ENCODE measurements around the gene CD226.
"Not testable (repeated sequence)": the region's sequence is repeated elsewhere in the genome, so short reads cannot be mapped to it uniquely, and the experiment has no call there.

Gene CD226

GRCh38 chr18:69878213-69878933 is 69.3 kb downstream of the CD226 start:
- H3K27ac ChIP-seq (ENCODE audit: low read depth, low read length): no peak overlapping the region
- no peaks in the 10 kb centered on the region for H3K9me3 ChIP-seq (ENCODE audit: control insufficient read depth in 1 of 2, low read length in 2 of 2)
- no peaks in the 10 kb centered on the region for H3K27me3 ChIP-seq (ENCODE audit: control insufficient read depth in 1 of 2, insufficient read depth in 2 of 2, low read length in 2 of 2)

GRCh38 chr18:69876490-69876889 is 71.2 kb downstream of the CD226 start:
- no peaks in the 10 kb centered on the region for H3K4me1 ChIP-seq (ENCODE audit: control insufficient read depth in 1 of 2, insufficient read depth in 2 of 2, low read length in 2 of 2)
- no peaks in the 10 kb centered on the region for H3K27me3 ChIP-seq (ENCODE audit: control insufficient read depth in 1 of 2, insufficient read depth in 2 of 2, low read length in 2 of 2)
- H3K9ac ChIP-seq (ENCODE audit: low read depth in 1 of 2, low read length in 2 of 2): no peak overlapping the region
- no peak overlapping the region for H3K27ac ChIP-seq (ENCODE audit: low read depth, low read length)
- no peaks in the 10 kb centered on the region for H3K9me3 ChIP-seq (ENCODE audit: control insufficient read depth in 1 of 2, low read length in 2 of 2)
- no peak overlapping the region for H3K4me3 ChIP-seq (ENCODE audit: low read depth in 1 of 2, low read length in 2 of 2)
- H3K36me3 ChIP-seq (ENCODE audit: control insufficient read depth in 1 of 2, insufficient read depth in 2 of 2, low read length in 2 of 2): no peaks in the 10 kb centered on the region

More at GRCh38 chr18:69878213-69878933, 69.3 kb downstream of the CD226 start:
- Histone ChIP-seq H3K9ac (ENCODE audit: low read depth in 1 of 2, low read length in 2 of 2) (no peak overlapping the region), H3K4me1 (ENCODE audit: control insufficient read depth in 1 of 2, insufficient read depth in 2 of 2, low read length in 2 of 2) (no peaks in the 10 kb centered on the region), H3K36me3 (ENCODE audit: control insufficient read depth in 1 of 2, insufficient read depth in 2 of 2, low read length in 2 of 2) (no peaks in the 10 kb centered on the region), H3K4me3 (ENCODE audit: low read depth in 1 of 2, low read length in 2 of 2) (no peak overlapping the region)

GRCh38 chr18:69874058-69874457 is 73.6 kb downstream of the CD226 start:
- Histone ChIP-seq H3K9ac (ENCODE audit: low read depth in 1 of 2, low read length in 2 of 2) (no peak overlapping the region), H3K36me3 (ENCODE audit: control insufficient read depth in 1 of 2, insufficient read depth in 2 of 2, low read length in 2 of 2) (no peaks in the 10 kb centered on the region), H3K4me1 (ENCODE audit: control insufficient read depth in 1 of 2, insufficient read depth in 2 of 2, low read length in 2 of 2) (no peaks in the 10 kb centered on the region), H3K27ac (ENCODE audit: low read depth, low read length) (no peak overlapping the region), H3K27me3 (ENCODE audit: control insufficient read depth in 1 of 2, insufficient read depth in 2 of 2, low read length in 2 of 2) (no peaks in the 10 kb centered on the region), H3K9me3 (ENCODE audit: control insufficient read depth in 1 of 2, low read length in 2 of 2) (no peaks in the 10 kb centered on the region), H3K4me3 (ENCODE audit: low read depth in 1 of 2, low read length in 2 of 2) (no peak overlapping the region)

GRCh38 chr18:69872661-69873060 is 75.0 kb downstream of the CD226 start:
- Histone ChIP-seq H3K4me1 (ENCODE audit: control insufficient read depth in 1 of 2, insufficient read depth in 2 of 2, low read length in 2 of 2) (no peaks in the 10 kb centered on the region), H3K27ac (ENCODE audit: low read depth, low read length) (no peak overlapping the region), H3K27me3 (ENCODE audit: control insufficient read depth in 1 of 2, insufficient read depth in 2 of 2, low read length in 2 of 2) (no peaks in the 10 kb centered on the region), H3K9me3 (ENCODE audit: control insufficient read depth in 1 of 2, low read length in 2 of 2) (no peaks in the 10 kb centered on the region), H3K36me3 (ENCODE audit: control insufficient read depth in 1 of 2, insufficient read depth in 2 of 2, low read length in 2 of 2) (no peaks in the 10 kb centered on the region), H3K4me3 (ENCODE audit: low read depth in 1 of 2, low read length in 2 of 2) (no peak overlapping the region), H3K9ac (ENCODE audit: low read depth in 1 of 2, low read length in 2 of 2) (no peak overlapping the region)

GRCh38 chr18:69871363-69871762 is 76.3 kb downstream of the CD226 start:
- Histone ChIP-seq H3K27ac (ENCODE audit: low read depth, low read length) (no peak overlapping the region), H3K4me1 (ENCODE audit: control insufficient read depth in 1 of 2, insufficient read depth in 2 of 2, low read length in 2 of 2) (no peaks in the 10 kb centered on the region), H3K9ac (ENCODE audit: low read depth in 1 of 2, low read length in 2 of 2) (no peak overlapping the region), H3K9me3 (ENCODE audit: control insufficient read depth in 1 of 2, low read length in 2 of 2) (no peaks in the 10 kb centered on the region), H3K4me3 (ENCODE audit: low read depth in 1 of 2, low read length in 2 of 2) (no peak overlapping the region), H3K27me3 (ENCODE audit: control insufficient read depth in 1 of 2, insufficient read depth in 2 of 2, low read length in 2 of 2) (no peaks in the 10 kb centered on the region), H3K36me3 (ENCODE audit: control insufficient read depth in 1 of 2, insufficient read depth in 2 of 2, low read length in 2 of 2) (no peaks in the 10 kb centered on the region)

GRCh38 chr18:69870736-69871135 is 76.9 kb downstream of the CD226 start:
- Histone ChIP-seq H3K9ac (ENCODE audit: low read depth in 1 of 2, low read length in 2 of 2) (no peak overlapping the region), H3K4me3 (ENCODE audit: low read depth in 1 of 2, low read length in 2 of 2) (no peak overlapping the region), H3K27ac (ENCODE audit: low read depth, low read length) (no peak overlapping the region), H3K4me1 (ENCODE audit: control insufficient read depth in 1 of 2, insufficient read depth in 2 of 2, low read length in 2 of 2) (no peaks in the 10 kb centered on the region), H3K27me3 (ENCODE audit: control insufficient read depth in 1 of 2, insufficient read depth in 2 of 2, low read length in 2 of 2) (no peaks in the 10 kb centered on the region), H3K9me3 (ENCODE audit: control insufficient read depth in 1 of 2, low read length in 2 of 2) (no peaks in the 10 kb centered on the region), H3K36me3 (ENCODE audit: control insufficient read depth in 1 of 2, insufficient read depth in 2 of 2, low read length in 2 of 2) (no peaks in the 10 kb centered on the region)

GRCh38 chr18:69866212-69866611 is 81.5 kb downstream of the CD226 start:
- Histone ChIP-seq H3K27me3 (ENCODE audit: control insufficient read depth in 1 of 2, insufficient read depth in 2 of 2, low read length in 2 of 2) (no peaks in the 10 kb centered on the region), H3K27ac (ENCODE audit: low read depth, low read length) (no peak overlapping the region), H3K9me3 (ENCODE audit: control insufficient read depth in 1 of 2, low read length in 2 of 2) (no peaks in the 10 kb centered on the region), H3K36me3 (ENCODE audit: control insufficient read depth in 1 of 2, insufficient read depth in 2 of 2, low read length in 2 of 2) (no peaks in the 10 kb centered on the region), H3K9ac (ENCODE audit: low read depth in 1 of 2, low read length in 2 of 2) (no peak overlapping the region), H3K4me3 (ENCODE audit: low read depth in 1 of 2, low read length in 2 of 2) (no peak overlapping the region), H3K4me1 (ENCODE audit: control insufficient read depth in 1 of 2, insufficient read depth in 2 of 2, low read length in 2 of 2) (no peaks in the 10 kb centered on the region)

GRCh38 chr18:69865776-69866175 is 81.9 kb downstream of the CD226 start:
- no peaks in the 10 kb centered on the region for H3K4me1 ChIP-seq (ENCODE audit: control insufficient read depth in 1 of 2, insufficient read depth in 2 of 2, low read length in 2 of 2)
- no peak overlapping the region for H3K27ac ChIP-seq (ENCODE audit: low read depth, low read length)
- no peaks in the 10 kb centered on the region for H3K27me3 ChIP-seq (ENCODE audit: control insufficient read depth in 1 of 2, insufficient read depth in 2 of 2, low read length in 2 of 2)
- H3K9ac ChIP-seq (ENCODE audit: low read depth in 1 of 2, low read length in 2 of 2): no peak overlapping the region
- H3K36me3 ChIP-seq (ENCODE audit: control insufficient read depth in 1 of 2, insufficient read depth in 2 of 2, low read length in 2 of 2): no peaks in the 10 kb centered on the region
- no peak overlapping the region for H3K4me3 ChIP-seq (ENCODE audit: low read depth in 1 of 2, low read length in 2 of 2)
- no peaks in the 10 kb centered on the region for H3K9me3 ChIP-seq (ENCODE audit: control insufficient read depth in 1 of 2, low read length in 2 of 2)

- H3K9me3 ChIP-seq (ENCODE audit: control insufficient read depth in 1 of 2, low read length in 2 of 2); H3K4me1 ChIP-seq (ENCODE audit: control insufficient read depth in 1 of 2, insufficient read depth in 2 of 2, low read length in 2 of 2); H3K27me3 ChIP-seq (ENCODE audit: control insufficient read depth in 1 of 2, insufficient read depth in 2 of 2, low read length in 2 of 2); H3K36me3 ChIP-seq (ENCODE audit: control insufficient read depth in 1 of 2, insufficient read depth in 2 of 2, low read length in 2 of 2); H3K27ac ChIP-seq (ENCODE audit: low read depth, low read length); H3K4me3 ChIP-seq (ENCODE audit: low read depth in 1 of 2, low read length in 2 of 2); H3K9ac ChIP-seq (ENCODE audit: low read depth in 1 of 2, low read length in 2 of 2): not testable (repeated sequence)
Measured at GRCh38 chr18:69864802-69865201, 82.9 kb downstream of the CD226 start.

GRCh38 chr18:69858897-69859296 is 88.8 kb downstream of the CD226 start:
- H3K27ac ChIP-seq (ENCODE audit: low read depth, low read length): no peak overlapping the region
- H3K36me3 ChIP-seq (ENCODE audit: control insufficient read depth in 1 of 2, insufficient read depth in 2 of 2, low read length in 2 of 2): no peaks in the 10 kb centered on the region
- H3K4me3 ChIP-seq (ENCODE audit: low read depth in 1 of 2, low read length in 2 of 2): no peak overlapping the region
- H3K27me3 ChIP-seq (ENCODE audit: control insufficient read depth in 1 of 2, insufficient read depth in 2 of 2, low read length in 2 of 2): no peaks in the 10 kb centered on the region
- H3K9ac ChIP-seq (ENCODE audit: low read depth in 1 of 2, low read length in 2 of 2): no peak overlapping the region
- no peaks in the 10 kb centered on the region for H3K9me3 ChIP-seq (ENCODE audit: control insufficient read depth in 1 of 2, low read length in 2 of 2)
- H3K4me1 ChIP-seq (ENCODE audit: control insufficient read depth in 1 of 2, insufficient read depth in 2 of 2, low read length in 2 of 2): no peaks in the 10 kb centered on the region

- no peaks in the 10 kb centered on the region for H3K27me3 ChIP-seq (ENCODE audit: control insufficient read depth in 1 of 2, insufficient read depth in 2 of 2, low read length in 2 of 2)
- no peak overlapping the region for H3K27ac ChIP-seq (ENCODE audit: low read depth, low read length)
- H3K9ac ChIP-seq (ENCODE audit: low read depth in 1 of 2, low read length in 2 of 2): no peak overlapping the region
- H3K4me1 ChIP-seq (ENCODE audit: control insufficient read depth in 1 of 2, insufficient read depth in 2 of 2, low read length in 2 of 2): no peaks in the 10 kb centered on the region
- H3K9me3 ChIP-seq (ENCODE audit: control insufficient read depth in 1 of 2, low read length in 2 of 2): no peaks in the 10 kb centered on the region
- H3K4me3 ChIP-seq (ENCODE audit: low read depth in 1 of 2, low read length in 2 of 2): no peak overlapping the region
- no peaks in the 10 kb centered on the region for H3K36me3 ChIP-seq (ENCODE audit: control insufficient read depth in 1 of 2, insufficient read depth in 2 of 2, low read length in 2 of 2)
Measured at GRCh38 chr18:69854455-69854854, 93.2 kb downstream of the CD226 start.
